Measurements from ENCODE around the gene OR10H5. TPM values are rescaled to one million over a fixed set of nuclear protein-coding genes. Genes with fewer than 3 reads are reported as not detected.
"Not testable (repeated sequence)": the region's sequence is repeated elsewhere in the genome, so short reads cannot be mapped to it uniquely, and the experiment has no call there.

Gene OR10H5, protein sequence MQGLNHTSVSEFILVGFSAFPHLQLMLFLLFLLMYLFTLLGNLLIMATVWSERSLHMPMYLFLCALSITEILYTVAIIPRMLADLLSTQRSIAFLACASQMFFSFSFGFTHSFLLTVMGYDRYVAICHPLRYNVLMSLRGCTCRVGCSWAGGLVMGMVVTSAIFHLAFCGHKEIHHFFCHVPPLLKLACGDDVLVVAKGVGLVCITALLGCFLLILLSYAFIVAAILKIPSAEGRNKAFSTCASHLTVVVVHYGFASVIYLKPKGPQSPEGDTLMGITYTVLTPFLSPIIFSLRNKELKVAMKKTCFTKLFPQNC
- not detected for total RNA-seq

- no peak for DNase-seq (ENCODE audit: low spot score)
Observed at GRCh38 chr19:15787611-15788155, at the start of gene OR10H5. Gene OR10H5, plus strand, starts transcription at chr19:15787661. Its CDS starts 6,388 bp downstream, at chr19:15794049.

- DNase-seq (ENCODE audit: low spot score), result no peak
Observed at GRCh38 chr19:15737722-15738121, 49.7 kb upstream of the OR10H5 start, which contains the start of gene OR10H3. Gene OR10H3, plus strand, starts transcription at chr19:15737985. Its CDS starts 3,408 bp downstream, at chr19:15741393.

- DNase-seq (ENCODE audit: low spot score), result no peak
Observed at GRCh38 chr19:15740785-15741184, 46.7 kb upstream of the OR10H5 start.

GRCh38 chr19:15748239-15748638 lies 39.2 kb upstream of the OR10H5 start:
- DNase-seq (ENCODE audit: low spot score), result no peak

- DNase-seq (ENCODE audit: low spot score), result no peak
Observed at GRCh38 chr19:15758379-15758778, 29.1 kb upstream of the OR10H5 start.

DNA sequence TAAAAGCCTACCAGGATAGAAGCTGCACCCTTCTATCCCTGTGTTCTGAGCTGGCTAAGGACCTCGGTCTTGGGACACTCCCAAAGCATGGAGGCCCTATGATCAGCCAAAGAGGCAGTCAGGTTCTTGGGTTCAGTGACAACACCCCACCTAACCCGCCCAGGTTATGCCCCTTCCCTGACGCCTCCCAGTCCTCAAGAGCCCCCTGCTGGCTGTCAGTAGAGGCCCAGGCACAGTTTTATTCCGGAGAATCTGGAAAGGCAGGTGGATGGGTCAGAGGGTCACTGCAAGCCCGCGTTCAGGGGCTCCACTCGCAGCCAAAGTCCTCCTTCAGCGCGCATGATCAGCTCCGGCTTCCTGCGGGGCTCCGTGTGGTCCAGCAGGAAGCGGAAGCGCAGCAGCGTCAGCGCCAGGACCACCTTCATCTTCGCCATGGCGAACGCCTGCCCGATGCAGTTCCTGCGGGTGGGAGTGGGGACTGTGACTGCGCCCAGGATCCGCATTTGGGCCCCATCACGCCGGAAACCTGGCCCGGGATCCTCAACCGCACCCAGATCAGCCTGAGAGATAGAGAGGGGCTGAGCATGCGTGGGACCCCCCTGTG lies 27.4 kb upstream of the OR10H5 start:
- DNase-seq (ENCODE audit: low spot score), result no peak

- no peak for DNase-seq (ENCODE audit: low spot score)
Observed at GRCh38 chr19:15769586-15769985, 17.9 kb upstream of the OR10H5 start.

DNA sequence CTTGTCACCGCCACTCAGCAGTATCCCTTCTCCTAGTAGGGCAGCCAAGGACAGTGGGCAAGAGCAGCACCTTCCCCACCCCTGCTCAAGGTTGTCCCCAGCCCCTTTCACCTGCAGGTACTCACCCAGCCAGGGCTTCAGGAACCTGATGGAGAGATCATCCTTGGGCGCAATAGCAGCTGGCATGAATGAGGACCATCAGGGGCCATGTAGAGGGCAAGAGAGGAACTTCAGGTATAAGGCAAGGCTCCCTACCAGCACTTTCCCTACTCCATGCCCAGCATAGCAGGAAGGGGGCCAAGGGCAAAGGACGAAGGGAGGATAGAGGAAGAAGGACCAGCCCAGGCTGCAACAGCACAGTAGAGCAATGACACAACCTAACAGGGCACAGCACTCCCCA lies 13.3 kb upstream of the OR10H5 start:
- not testable (repeated sequence) for DNase-seq (ENCODE audit: low spot score)

GRCh38 chr19:15775249-15775648 lies 12.2 kb upstream of the OR10H5 start:
- DNase-seq (ENCODE audit: low spot score), result no peak

DNA sequence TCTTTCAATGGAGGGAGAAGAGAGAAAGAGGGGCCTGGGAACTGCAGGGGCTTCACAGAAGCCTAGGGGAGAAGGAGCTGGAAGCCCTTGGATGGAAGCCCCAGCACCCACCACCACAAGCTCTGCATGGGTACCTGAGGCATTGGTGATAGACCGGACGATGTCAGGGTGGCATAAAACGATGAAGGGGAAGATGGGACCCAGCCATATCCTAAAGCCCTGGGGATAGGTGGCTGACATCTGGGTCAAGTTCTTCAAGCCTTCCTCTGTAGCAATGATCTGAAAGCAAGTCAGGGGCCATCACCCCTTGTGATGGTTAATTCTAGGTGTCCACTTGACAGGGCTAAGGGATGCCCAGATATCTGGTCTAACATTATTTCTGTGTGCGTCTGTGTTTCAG lies 11.2 kb upstream of the OR10H5 start:
- peak; percentile 14 for DNase-seq (ENCODE audit: low spot score)

DNA sequence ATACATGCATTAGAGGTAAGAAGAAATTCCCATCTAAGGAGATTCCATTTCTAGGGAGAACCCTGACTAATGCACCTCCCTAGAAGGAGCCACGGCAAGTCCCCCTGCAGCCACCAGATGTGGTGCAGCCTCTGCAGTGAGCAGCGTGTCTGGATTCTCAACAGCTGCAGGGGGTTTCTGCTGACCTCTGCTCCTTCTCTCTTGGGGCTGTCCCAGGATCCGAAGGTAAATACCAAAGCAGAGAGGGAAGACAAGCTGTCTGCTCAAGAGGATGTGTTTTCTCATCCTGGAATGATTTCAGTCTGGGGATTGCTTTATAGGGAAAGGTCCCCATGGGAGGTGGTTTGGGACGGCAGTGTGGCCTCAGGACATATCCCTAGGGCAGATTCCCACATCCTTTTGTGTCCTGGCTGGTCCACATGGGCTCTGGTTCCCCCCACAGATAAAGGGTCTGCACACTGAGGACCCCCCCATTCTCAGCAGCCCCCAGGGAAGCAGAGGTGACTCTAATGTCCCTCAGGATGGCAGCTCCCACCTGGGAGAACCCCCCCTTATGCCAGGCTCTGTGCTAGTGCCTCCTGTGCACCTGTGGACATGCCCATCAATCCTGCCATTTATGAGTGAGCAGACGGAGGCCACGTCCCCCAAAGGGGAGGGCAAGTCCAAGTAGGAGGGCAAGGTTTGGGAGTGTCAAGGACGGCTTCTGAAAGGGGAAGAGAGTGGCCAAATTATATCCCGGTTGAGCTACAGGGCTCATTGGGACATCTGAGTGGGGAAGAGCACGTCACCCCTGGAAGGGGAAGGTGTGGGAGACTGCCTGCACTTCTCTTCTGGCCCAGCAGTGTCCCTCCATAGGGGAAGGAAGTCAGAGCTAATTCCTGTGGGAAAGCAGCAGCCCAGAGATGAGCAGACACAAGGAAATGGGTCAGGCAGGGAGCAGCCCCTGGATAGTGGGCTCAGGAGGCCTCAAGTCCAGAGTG lies 10.2 kb upstream of the OR10H5 start:
- DNase-seq (ENCODE audit: low spot score), result peak; percentile 31

DNA sequence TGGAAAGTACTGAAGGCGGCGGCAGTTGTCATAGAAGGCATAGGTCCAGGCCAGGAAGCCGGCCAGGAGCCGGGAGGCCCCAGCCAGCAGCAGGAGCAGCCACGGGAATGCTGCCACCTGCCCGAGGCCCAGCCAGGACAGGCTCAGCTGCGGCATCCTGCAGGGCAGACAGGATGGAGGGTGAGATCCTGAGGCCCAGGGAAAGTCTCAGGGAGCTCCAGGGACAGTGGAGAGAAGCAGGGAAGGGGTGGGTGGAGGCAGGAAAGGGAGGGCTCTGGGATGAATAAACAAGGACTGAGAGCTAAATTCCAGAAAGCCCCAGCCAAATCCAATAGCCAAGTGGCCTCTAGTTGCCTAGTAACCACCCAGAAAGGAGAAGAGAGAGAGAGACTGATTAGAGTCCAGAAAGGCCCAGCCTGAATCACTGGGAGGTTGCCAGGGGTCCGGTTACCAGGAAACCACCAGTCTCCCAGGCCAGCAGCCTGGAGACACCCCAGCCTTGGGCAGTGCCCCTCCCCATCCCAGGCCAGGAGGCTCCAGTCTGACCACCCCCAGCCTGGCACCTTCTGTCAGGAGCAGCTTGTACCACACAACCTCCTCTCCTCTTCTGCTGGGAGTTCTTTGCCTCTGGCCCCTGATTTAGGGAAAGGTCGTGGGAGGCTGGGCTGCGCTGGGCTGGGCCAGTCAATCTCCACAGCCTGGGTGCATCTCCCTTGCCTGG lies 7.5 kb upstream of the OR10H5 start:
- DNase-seq (ENCODE audit: low spot score), result peak; percentile 83

DNA sequence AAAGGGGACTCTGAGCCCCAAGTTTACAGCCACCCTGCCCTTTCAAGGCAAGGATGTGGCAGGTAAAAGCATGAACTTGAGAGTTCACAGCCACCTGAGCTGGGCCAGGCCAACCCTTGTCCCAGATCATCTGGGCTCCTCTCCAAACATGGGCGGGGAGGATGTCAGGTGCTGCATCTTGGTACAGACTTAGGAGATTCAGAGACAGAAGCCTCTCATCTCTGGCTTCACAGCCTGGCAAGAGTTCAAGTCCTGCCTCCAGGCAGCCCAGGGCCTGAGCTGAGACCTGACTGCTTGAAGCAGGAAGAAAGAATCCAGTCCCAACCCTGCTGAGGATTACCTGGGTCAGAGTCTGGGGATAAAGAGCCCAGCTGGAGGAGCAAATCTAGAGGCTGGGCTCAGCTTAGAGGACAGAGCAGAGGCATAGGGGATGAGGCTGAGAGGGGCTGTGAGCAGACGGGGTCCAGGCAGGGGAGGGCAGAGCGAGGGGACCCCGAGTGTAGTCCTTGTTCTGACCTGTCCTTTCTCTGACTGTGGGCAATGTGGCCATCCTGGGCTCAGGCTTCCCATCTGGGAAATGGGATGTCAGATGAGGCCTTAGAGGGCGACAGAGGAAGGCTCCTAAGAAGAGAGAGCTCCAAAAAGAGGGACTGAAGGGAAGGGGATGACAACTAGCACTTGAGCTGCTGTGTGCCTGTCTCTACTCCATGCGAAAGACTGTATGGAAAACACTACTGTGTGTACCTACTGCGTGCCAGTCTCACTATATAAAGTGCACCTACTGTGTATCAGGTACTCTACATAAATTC lies 6.6 kb upstream of the OR10H5 start:
- peak; percentile 55 for DNase-seq (ENCODE audit: low spot score)

- no peak for DNase-seq (ENCODE audit: low spot score)
Observed at GRCh38 chr19:15781661-15782060, 5.8 kb upstream of the OR10H5 start.

GRCh38 chr19:15782211-15782610 lies 5.2 kb upstream of the OR10H5 start:
- no peak for DNase-seq (ENCODE audit: low spot score)

DNA sequence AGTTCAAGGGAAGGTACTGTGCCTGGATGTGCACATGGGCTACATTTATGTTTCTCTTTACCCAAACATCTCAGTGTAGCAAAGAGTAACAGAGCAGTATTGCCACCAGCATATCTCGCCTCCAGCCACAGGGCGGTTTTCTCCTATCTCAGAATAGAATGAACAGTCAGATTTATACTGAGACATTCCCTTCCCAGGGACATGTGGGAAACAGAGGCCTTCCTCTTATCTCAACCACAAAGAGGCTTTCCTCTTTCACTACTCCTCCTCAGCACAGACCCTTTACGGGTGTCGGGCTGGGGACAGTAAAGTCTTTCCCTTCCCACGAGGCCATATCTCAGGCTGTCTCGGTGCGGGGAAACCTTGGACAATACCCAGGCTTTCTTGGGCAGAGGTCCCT lies 4.6 kb upstream of the OR10H5 start:
- DNase-seq (ENCODE audit: low spot score), result not testable (repeated sequence)

DNA sequence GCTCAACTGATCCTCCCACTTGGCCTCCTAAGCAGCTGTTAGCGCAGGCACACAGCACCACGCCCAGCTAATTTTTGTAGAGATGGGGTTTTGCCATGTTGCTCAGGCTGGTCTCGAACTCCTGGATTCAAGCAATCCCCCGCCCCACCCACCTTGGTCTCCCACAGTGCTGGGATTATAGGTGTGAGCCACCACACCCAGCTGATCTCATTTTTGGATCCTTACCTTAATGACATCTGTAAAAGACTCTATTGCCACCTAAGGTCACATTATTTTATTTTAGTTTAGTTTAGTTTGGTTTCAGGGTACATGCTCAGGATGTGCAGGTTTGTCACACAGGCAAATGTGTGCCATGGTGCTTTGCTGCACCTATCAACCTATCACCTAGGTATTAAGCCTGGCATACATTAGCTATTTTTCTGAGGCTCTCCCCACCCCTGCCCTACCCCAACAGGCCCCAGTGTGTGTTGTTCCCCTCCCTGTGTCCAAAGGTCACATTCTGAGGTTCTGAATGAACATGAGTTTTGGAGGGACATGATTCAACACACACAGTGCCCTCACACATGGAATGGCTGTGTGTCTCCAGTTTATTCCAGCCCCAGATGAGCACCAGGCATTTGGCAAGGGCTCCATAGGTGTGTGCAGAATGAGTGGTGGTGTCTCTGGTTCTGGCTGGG lies 1.3 kb downstream of the OR10H5 start:
- no peak for DNase-seq (ENCODE audit: low spot score)

GRCh38 chr19:15790096-15790495 lies 2.6 kb downstream of the OR10H5 start:
- no peak for DNase-seq (ENCODE audit: low spot score)

GRCh38 chr19:15794279-15794678 lies 6.8 kb downstream of the OR10H5 start:
- not testable (repeated sequence) for DNase-seq (ENCODE audit: low spot score)

DNA sequence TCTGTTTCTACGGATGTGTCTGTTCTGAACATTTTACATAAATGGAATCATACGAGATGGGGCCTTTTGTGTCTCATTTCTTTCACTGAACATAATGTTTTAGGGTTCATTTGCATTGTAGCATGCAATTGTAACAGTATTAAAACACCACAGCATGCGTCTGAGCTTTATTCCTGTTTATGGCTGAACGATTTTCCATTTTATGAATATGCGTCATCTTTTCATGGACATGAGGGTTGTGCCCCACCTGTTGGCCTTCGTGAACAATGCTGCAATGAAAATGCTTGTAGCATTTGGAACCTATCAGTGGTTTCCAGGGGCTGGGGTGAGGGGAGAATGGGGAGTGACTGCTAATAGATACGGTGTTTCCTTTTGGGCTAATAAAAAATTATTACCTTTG lies 22.9 kb downstream of the OR10H5 start:
- DNase-seq (ENCODE audit: low spot score), result no peak

Data from ureter (tissue), 1 donor.